K562 (cell line): Measurements from ENCODE around the gene LRRC61.

Experiments used
- ARID2 ChIP-seq: fragments of 450-650 bp; IDR thresholded peaks from 2 replicates; pipeline ENCODE4 v1.6.1; 2017; ENCODE audit warnings: antibody characterized with exemption, mild to moderate bottlenecking
- FOXM1 ChIP-seq, 2 experiments: fragments of 450-650 bp in 1 of 2; sonication (generic) in 1 of 2; formaldehyde crosslinking in 1 of 2; IDR thresholded peaks; 2 replicates each; pipeline versions ENCODE4 v1.6.1 to v1.9.0; 2017 to 2022; ENCODE audit warnings: low read depth in 2 of 2, mild to moderate bottlenecking in 2 of 2, missing genetic modification reagents in 1 of 2, moderate library complexity in 1 of 2
- MYNN ChIP-seq, 2 experiments: sonication (generic); formaldehyde crosslinking in 1 of 2; IDR thresholded peaks; 2 replicates each; pipeline versions ENCODE4 v1.5.0 to v1.6.1; 2016 to 2020; ENCODE audit warnings: antibody characterized with exemption in 1 of 2, missing genetic modification reagents in 1 of 2
- PHF8 ChIP-seq: fragments of 200-600 bp; sonication (generic); IDR thresholded peaks from 2 replicates; pipeline ENCODE4 v1.6.1; 2012; ENCODE audit warnings: mixed run types, mild to moderate bottlenecking, inconsistent platforms, low read length, moderate library complexity, borderline replicate concordance
- PTTG1 ChIP-seq: fragments of 450-650 bp; IDR thresholded peaks from 2 replicates; pipeline ENCODE4 v1.6.1; 2016; ENCODE audit warnings: low read depth, mild to moderate bottlenecking, missing genetic modification characterization, missing compliant biosample characterization
- SMC3 ChIP-seq: conservative IDR thresholded peaks from 2 replicates; pipeline ENCODE4 v1.6.1; 2011; ENCODE audit warnings: low read depth, low read length, improper control_type of control experiment; ENCODE audit not compliant: insufficient read depth
- TARDBP ChIP-seq: fragments of 450-650 bp; IDR thresholded peaks from 2 replicates; pipeline ENCODE4 v1.6.1; 2016
- ZBTB7A ChIP-seq: IDR thresholded peaks from 2 replicates; pipeline ENCODE4 v1.6.1; 2011; ENCODE audit warnings: low read depth, mild to moderate bottlenecking, low read length, moderate library complexity, borderline replicate concordance; ENCODE audit not compliant: control insufficient read depth

GRCh38 chr7:150307129-150307528 lies 16.0 kb upstream of the LRRC61 start:
- TF ChIP-seq MYNN (IDR thresholded peaks at IDR 0.05) = no peak
- TF ChIP-seq MYNN (CRISPR knock-in tag; IDR thresholded peaks at IDR 0.05) = no peak
- TF ChIP-seq PHF8 = no peak
- TF ChIP-seq PTTG1 (tag) = no peak
- no peak for TF ChIP-seq ARID2
- no peak for TF ChIP-seq ZBTB7A
- no peak for TF ChIP-seq FOXM1 (IDR thresholded peaks at IDR 0.05; ENCODE audit: low read depth)
- no peak for TF ChIP-seq FOXM1 (CRISPR knock-in tag; IDR thresholded peaks at IDR 0.05; ENCODE audit: low read depth)
- TF ChIP-seq SMC3 = no peak
- no peak for TF ChIP-seq TARDBP
